Stimulated activated naive CD8-positive, alpha-beta T cell treated with anti-CD3 and anti-CD28 coated beads, Interleukin-15, Interleukin-2, amounts not matched to agents 100 ng/mL and 50 ng/mL, for 24 hours (primary cell): Measurements from ENCODE around the gene FAM181A.

Source experiments
- H3K27ac Mint-ChIP-seq: one replicate; pipeline ENCODE4 v1.8.0; 2021; ENCODE audit warnings: mild to moderate bottlenecking, mixed read lengths
- H3K27me3 Mint-ChIP-seq: one replicate; pipeline ENCODE4 v1.8.0; 2021; ENCODE audit warnings: mixed read lengths
- H3K36me3 Mint-ChIP-seq: one replicate; pipeline ENCODE4 v1.8.0; 2021; ENCODE audit warnings: low read depth, mixed read lengths
- H3K4me1 Mint-ChIP-seq: one replicate; pipeline ENCODE4 v1.8.0; 2021; ENCODE audit warnings: low read depth, mixed read lengths
- H3K4me3 Mint-ChIP-seq: one replicate; pipeline ENCODE4 v1.8.0; 2021; ENCODE audit warnings: mild to moderate bottlenecking, mixed read lengths
- H3K9me3 Mint-ChIP-seq: one replicate; pipeline ENCODE4 v1.8.0; 2021; ENCODE audit warnings: mixed read lengths

FAM181A gene

DNA sequence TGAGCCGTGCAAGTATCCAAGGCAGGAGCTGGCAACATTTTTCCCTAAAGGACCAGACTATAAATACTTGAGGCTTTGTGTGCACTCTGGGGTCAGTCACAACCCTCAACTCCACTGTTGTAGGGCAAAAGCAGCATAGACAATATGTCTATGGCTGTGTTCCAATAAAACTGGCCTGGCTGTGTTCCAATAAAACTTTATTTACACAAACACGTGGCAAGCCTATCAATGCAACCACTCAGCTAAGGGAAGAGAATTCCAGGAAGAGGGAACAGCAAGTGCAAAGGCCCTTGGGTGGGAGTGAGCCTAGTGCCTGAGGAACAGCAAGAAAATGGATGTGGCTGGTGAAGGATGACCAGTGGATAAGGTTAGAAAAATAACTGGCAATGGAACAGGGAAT is 11.3 kb upstream of the FAM181A start:
- H3K27me3 Mint-ChIP-seq: peaks cover 4% of the 10 kb centered on the region
- no peak overlapping the region for H3K27ac Mint-ChIP-seq
- H3K4me1 Mint-ChIP-seq: no peaks in the 10 kb centered on the region
- peaks cover 8% of the 10 kb centered on the region for H3K9me3 Mint-ChIP-seq
- H3K36me3 Mint-ChIP-seq: no peaks in the 10 kb centered on the region
- H3K4me3 Mint-ChIP-seq: no peak overlapping the region

DNA sequence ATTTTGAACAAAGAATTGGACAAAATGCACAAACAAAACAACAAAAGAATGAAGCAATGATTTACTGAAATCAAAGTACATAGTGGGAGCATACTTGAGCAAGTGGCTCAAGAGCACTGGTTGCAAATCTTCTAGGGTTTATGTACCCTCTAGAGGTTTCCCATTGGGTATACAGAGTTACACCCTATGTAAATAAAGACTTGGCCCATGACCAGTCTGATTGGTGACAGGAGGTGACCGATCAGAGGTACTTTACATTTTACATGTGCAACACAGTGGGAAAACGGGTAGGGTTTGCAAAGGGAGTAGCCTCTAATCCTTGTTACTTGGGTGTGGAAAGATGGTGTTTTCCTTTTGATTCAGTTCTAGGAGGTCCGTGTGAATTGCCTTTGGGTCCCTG is 10.6 kb upstream of the FAM181A start:
- Mint-ChIP-seq H3K9me3 (peaks cover 8% of the 10 kb centered on the region), H3K27me3 (peaks cover 4% of the 10 kb centered on the region), H3K4me1 (no peaks in the 10 kb centered on the region)

DNA sequence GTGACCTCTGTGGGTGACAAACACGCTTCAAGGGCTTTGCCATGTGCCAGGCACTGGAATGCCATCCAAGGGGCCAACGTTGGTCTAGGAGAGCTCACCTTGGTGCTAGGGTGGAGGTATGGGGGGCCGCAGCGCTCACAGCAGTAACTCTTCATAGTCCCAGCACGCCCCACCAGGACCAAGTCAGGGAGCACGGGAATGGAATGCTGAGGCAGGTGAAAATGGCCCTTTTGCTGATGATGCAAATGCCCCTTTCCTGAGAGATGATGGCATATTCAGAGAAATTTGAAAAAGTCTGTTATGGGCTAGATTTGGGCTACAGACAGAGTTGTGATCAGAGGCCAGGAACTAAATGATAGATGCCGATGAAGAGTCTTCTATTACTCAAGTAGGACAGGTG is 10.0 kb upstream of the FAM181A start:
- Mint-ChIP-seq H3K9me3 (peaks cover 8% of the 10 kb centered on the region), H3K27me3 (peaks cover 4% of the 10 kb centered on the region), H3K4me3 (no peak overlapping the region), H3K36me3 (no peaks in the 10 kb centered on the region), H3K27ac (no peak overlapping the region), H3K4me1 (no peaks in the 10 kb centered on the region)

More for the DNA sequence above, 10.6 kb upstream of the FAM181A start:
- Mint-ChIP-seq H3K4me3 (no peak overlapping the region), H3K36me3 (no peaks in the 10 kb centered on the region), H3K27ac (no peak overlapping the region)

DNA sequence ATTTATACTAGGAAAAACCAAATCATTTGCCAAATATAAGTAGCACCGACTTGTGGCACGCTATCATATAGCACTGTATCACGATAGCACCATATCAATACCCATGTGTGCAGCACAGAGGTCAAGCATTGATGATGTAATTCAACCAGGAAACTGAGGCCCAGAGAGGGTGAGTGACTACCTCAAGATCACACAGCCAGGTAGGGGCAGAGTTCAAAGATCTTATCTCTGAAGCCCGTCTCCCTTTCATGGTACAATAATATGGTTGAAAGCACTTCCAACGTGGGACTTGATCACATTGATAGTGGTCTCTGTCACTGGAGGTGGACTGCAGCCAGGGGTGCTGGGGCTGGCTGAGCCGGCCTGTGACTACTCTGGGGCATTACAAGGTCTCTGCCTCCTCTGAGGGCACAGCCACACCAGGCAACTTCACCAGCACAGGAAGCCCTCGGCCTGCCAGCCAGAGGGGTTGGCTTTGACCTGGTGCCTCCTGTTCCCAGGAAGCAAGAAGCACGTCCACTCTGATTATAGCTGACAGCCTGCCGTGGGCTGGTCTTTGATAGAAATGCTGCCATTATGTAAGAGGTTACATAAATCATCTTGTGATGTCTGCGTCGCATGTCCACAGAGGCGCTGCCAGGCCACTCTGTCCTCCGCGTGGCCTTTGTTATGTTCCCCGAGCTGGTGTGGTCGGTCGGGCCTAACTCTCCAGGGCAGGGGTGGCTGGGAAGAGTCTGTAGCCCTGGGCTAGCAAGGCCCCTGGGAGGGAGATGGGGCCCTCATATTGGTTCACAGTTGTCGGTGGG is 5.9 kb upstream of the FAM181A start:
- no peaks in the 10 kb centered on the region for H3K4me1 Mint-ChIP-seq
- no peak overlapping the region for H3K27ac Mint-ChIP-seq
- H3K4me3 Mint-ChIP-seq: no peak overlapping the region
- no peaks in the 10 kb centered on the region for H3K36me3 Mint-ChIP-seq
- peaks cover 4% of the 10 kb centered on the region for H3K27me3 Mint-ChIP-seq
- peaks cover 4% of the 10 kb centered on the region for H3K9me3 Mint-ChIP-seq

DNA sequence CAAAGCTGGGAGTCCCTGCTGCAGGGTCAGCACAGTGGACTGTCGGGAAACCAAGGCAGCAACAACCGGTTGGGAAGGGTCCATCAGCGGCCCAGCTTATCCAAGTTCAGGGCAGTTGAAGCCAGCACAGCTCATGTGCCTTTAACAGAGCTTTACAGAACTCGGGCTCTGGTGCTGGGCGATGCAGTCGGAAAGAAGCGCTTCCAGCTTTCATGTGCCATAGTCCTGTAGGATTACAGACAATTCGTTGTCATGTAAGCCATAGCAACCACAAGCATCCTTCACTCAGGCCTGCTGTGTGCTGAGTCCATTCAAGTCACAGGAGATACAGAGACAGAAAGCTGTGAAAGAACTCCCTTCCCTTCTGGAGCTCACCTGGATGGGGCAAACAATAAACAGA is 3.5 kb upstream of the FAM181A start:
- peaks cover 4% of the 10 kb centered on the region for H3K9me3 Mint-ChIP-seq
- H3K4me3 Mint-ChIP-seq: no peak overlapping the region
- H3K36me3 Mint-ChIP-seq: no peaks in the 10 kb centered on the region
- no peaks in the 10 kb centered on the region for H3K4me1 Mint-ChIP-seq
- H3K27me3 Mint-ChIP-seq: peaks cover 4% of the 10 kb centered on the region
- H3K27ac Mint-ChIP-seq: no peak overlapping the region

DNA sequence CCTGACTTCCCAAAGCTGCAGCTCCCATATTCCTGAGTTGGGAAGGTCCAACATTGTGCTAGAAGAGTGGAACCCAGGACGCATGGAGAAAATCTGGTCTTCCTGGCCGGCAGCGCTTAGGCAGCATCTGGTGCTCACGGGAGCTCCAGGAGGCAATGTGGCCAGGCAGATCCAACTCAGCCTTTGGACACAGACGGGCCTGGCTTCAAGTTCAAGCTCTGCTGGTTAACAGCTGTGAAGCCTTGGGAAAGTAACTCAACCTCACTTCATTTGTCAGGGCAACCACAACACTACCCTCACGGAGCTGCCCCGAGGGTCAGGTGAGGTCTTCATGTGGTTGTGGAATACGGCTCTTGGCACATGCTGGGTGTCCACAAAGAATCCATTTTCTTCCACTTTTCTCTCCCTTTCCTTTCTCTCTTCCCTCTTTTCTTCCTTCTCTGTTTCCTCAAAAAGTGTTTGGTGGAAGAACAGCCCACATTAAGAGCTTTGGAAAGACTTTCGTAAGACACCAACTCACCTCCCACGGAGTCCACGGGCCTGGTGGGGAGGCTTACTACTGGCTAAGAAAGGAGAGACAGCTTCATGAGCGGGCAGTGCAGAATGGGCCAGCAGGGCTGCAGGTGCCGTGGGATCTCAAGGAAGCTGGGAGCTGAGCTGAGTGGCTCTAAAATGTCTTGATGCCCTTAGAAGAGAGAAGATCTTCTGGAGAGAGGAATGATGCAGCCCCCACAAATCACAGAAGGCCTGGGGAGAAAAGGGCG is 2.4 kb upstream of the FAM181A start:
- Mint-ChIP-seq H3K27ac (no peak overlapping the region), H3K9me3 (peaks cover 1% of the 10 kb centered on the region), H3K27me3 (peaks cover 1% of the 10 kb centered on the region), H3K4me3 (no peak overlapping the region), H3K4me1 (no peaks in the 10 kb centered on the region), H3K36me3 (no peaks in the 10 kb centered on the region)

DNA sequence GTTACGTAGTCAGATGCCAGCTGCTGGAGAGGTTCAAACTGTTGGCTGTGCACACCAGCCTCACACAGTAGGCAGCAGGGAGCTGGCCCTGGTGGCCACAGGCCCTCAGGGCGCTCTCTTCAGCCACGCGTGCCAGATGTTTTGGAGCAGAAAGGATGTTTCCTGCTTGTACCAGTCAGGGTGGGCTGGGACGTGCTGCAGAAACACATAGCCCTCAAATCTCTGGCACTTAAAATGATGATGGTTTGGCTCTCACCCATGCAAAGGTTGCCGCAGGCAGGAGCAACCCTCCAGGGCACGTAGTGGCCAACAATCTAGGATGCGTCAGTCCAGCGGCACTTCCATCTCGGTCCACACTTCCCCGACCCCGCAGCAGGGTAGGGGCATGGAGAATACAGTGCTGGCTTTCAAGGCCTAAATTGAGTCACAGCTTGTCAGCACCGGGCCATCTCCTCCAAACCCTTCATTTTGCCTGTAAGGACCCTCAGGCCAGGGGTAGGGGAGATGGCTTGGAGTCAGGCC is 1.7 kb upstream of the FAM181A start:
- Mint-ChIP-seq H3K36me3 (no peaks in the 10 kb centered on the region), H3K9me3 (no peaks in the 10 kb centered on the region), H3K4me3 (no peak overlapping the region), H3K27me3 (no peaks in the 10 kb centered on the region), H3K27ac (no peak overlapping the region), H3K4me1 (no peaks in the 10 kb centered on the region)

DNA sequence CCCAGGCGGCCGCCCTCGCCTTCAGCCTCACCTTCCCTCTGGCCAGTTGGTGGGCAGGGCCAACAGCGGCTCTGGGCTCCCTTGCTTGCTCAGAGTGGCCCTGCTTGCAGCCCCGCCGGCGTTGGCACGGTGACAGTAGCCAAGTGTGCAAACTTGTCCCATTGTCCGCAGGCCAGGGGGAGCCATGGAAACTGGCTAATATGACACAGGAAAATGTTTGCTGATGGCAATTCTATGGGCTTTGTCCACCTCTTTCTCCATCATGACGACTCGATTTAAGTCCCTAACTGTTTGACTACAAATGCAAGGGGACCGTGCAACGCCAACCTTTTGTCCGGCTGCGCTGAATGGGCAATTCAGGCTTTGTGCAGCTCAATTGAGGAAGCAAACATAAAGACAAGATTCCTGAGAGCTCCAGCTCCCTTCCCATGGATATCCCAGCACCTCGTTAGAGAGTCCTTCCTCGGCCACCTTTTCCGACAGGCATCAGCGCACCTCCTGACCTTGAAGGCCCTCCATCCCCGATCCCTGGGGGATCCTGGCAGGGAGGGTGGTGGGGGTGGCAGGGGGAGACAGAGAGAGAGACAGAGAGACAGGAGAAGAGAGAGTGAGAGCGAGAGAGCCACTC is 785 bp upstream of the FAM181A start:
- H3K9me3 Mint-ChIP-seq: no peaks in the 10 kb centered on the region
- H3K4me1 Mint-ChIP-seq: no peaks in the 10 kb centered on the region
- no peaks in the 10 kb centered on the region for H3K27me3 Mint-ChIP-seq
- H3K4me3 Mint-ChIP-seq: no peak overlapping the region
- no peaks in the 10 kb centered on the region for H3K36me3 Mint-ChIP-seq
- no peak overlapping the region for H3K27ac Mint-ChIP-seq

DNA sequence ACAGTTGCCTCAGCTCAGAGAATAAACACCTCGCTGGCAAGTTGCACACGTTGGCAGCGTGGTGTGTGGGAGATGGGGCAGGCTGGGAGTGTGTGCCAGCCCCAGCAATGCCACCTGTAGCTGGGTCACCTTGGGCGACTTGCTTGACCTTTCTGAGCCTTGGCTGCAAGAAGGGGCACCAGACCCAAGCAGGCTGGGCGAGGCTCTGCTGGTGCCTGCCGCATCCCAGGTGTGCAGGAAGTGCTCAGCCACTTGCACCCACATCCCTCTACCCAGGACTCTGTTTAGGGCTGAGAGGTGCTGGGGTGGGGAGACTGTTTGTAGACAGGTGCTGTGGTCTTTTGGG is 629 bp downstream of the FAM181A start:
- no peak overlapping the region for H3K4me3 Mint-ChIP-seq
- H3K9me3 Mint-ChIP-seq: no peaks in the 10 kb centered on the region
- no peaks in the 10 kb centered on the region for H3K36me3 Mint-ChIP-seq
- H3K4me1 Mint-ChIP-seq: no peaks in the 10 kb centered on the region
- no peak overlapping the region for H3K27ac Mint-ChIP-seq
- no peaks in the 10 kb centered on the region for H3K27me3 Mint-ChIP-seq

DNA sequence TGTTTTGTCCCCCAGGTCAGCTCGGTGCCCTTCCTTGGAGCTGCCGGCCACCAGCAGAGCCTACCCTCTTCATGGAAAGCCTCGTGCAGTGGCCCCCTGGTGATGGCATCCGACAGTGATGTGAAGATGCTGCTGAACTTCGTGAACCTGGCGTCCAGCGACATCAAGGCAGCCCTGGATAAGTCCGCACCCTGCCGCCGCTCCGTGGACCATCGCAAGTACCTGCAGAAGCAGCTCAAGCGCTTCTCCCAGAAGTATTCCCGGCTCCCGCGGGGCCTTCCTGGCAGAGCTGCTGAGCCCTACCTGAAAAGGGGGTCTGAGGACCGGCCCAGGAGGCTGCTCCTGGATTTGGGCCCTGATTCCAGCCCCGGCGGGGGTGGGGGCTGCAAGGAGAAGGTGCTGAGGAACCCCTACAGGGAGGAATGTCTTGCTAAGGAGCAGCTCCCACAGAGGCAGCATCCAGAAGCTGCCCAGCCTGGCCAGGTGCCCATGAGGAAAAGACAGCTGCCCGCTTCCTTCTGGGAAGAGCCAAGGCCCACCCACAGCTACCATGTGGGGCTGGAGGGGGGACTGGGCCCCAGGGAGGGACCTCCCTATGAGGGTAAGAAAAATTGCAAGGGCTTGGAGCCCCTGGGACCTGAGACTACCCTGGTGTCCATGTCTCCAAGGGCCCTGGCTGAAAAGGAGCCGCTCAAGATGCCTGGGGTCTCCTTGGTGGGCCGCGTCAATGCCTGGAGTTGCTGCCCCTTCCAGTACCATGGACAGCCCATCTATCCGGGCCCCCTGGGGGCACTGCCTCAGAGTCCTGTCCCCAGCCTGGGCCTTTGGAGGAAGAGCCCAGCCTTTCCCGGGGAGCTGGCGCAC is 1.3 kb downstream of the FAM181A start:
- H3K27me3 Mint-ChIP-seq: no peaks in the 10 kb centered on the region
- H3K36me3 Mint-ChIP-seq: no peaks in the 10 kb centered on the region
- no peak overlapping the region for H3K4me3 Mint-ChIP-seq
- no peak overlapping the region for H3K27ac Mint-ChIP-seq
- H3K9me3 Mint-ChIP-seq: no peaks in the 10 kb centered on the region
- no peaks in the 10 kb centered on the region for H3K4me1 Mint-ChIP-seq

DNA sequence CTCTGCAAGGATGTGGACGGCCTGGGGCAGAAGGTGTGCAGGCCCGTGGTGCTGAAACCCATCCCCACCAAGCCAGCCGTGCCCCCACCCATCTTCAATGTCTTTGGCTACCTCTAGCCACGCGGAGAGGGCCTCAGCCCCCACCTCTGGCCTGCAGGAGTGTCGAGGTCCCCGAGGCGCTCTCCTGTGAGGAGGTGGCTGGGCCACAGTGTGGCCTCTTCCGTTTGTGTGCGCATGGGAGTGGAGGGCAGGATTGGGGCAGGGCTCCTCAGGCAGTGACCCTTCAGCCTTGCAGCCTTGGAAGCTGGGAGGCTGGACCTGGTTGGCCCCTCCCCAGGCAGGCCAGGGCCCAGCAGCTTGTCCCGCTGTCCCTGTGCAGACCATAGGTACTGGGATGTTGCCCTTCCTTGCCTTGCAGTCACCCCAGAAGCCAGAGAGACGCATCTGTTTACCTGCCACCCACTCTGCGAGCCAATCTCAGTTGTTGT is 1.9 kb downstream of the FAM181A start:
- no peaks in the 10 kb centered on the region for H3K27me3 Mint-ChIP-seq
- no peak overlapping the region for H3K4me3 Mint-ChIP-seq
- no peaks in the 10 kb centered on the region for H3K4me1 Mint-ChIP-seq
- no peaks in the 10 kb centered on the region for H3K9me3 Mint-ChIP-seq
- no peak overlapping the region for H3K27ac Mint-ChIP-seq
- H3K36me3 Mint-ChIP-seq: no peaks in the 10 kb centered on the region

DNA sequence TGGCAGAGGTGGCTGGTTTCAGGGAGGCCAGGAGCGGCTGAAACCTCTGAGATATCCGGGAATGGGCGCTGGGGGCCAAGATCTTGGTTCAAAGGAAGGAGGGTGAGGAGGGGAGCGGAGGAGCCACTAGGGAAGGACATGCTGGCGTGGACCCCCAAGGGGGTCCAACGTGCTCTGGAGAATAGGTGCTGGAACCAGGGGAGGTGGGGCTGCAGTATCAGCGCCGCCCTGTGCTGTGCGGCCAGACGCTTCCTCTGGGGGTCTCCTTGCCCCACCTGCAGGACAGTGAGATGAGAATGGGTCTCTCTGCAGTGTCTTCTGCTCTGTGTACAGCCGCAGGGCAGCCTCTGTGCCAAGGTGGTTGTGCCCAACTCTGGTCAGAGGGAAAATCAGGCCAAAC is 2.5 kb downstream of the FAM181A start:
- Mint-ChIP-seq H3K4me1 (no peaks in the 10 kb centered on the region), H3K4me3 (no peak overlapping the region), H3K27me3 (no peaks in the 10 kb centered on the region), H3K36me3 (no peaks in the 10 kb centered on the region), H3K27ac (no peak overlapping the region), H3K9me3 (no peaks in the 10 kb centered on the region)

DNA sequence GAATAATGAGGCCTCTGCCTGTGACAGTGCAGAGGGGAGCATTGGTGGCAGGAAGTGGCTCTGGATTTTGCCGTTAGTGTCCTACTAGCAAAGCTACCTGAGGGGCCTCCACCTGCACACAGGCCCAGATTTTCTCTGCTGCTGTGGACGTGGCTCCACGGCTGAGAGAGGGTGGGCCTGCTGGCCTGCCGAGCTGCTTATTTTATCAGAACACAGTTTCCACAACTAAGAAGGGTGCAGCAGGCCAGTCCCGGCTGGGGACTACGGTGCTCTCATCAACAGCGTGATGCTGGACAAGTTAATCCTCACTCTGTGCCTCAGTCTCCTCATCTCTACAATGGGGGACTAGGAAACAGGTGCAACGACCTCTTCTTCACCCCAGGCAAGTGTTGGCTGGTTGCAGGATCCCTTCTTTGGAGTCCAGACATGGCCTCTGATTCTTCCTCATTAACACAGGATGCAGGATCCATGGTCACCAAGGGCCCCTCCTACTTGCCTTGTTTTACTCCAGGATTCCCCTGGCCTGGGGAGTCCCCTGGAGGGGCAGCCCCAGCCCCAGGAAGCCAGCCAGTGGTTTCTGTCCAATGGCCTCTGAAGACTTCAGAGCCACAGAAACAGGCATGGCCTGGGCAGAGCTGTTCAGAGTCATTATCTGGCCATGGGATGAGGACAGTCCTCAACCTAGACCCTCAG is 3.3 kb downstream of the FAM181A start:
- H3K9me3 Mint-ChIP-seq: no peaks in the 10 kb centered on the region
- H3K27ac Mint-ChIP-seq: no peak overlapping the region
- H3K27me3 Mint-ChIP-seq: peaks cover 4% of the 10 kb centered on the region
- H3K4me3 Mint-ChIP-seq: no peak overlapping the region
- no peaks in the 10 kb centered on the region for H3K36me3 Mint-ChIP-seq
- H3K4me1 Mint-ChIP-seq: no peaks in the 10 kb centered on the region

DNA sequence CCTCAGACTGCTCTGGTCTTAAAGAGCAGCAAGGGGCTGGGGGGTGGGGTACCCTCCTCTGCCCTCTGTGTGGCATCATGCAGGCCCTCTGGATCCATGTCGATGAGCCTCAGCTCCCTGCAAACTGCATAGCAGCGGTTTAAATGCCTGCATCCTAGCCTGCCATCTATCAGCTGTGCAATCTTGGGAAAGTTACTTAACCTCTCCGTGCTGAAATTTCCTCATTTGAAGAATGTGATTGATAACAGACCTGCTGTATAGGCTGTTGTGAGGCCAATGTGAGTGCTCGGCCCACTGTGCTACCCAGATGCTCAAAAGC is 3.8 kb downstream of the FAM181A start:
- H3K4me3 Mint-ChIP-seq: no peak overlapping the region
- peaks cover 4% of the 10 kb centered on the region for H3K27me3 Mint-ChIP-seq
- no peak overlapping the region for H3K27ac Mint-ChIP-seq

More for the DNA sequence above, 3.8 kb downstream of the FAM181A start:
- Mint-ChIP-seq H3K4me1 (no peaks in the 10 kb centered on the region), H3K36me3 (no peaks in the 10 kb centered on the region), H3K9me3 (no peaks in the 10 kb centered on the region)
